ENCODE data around the gene TBX20.

Gene TBX20

DNA sequence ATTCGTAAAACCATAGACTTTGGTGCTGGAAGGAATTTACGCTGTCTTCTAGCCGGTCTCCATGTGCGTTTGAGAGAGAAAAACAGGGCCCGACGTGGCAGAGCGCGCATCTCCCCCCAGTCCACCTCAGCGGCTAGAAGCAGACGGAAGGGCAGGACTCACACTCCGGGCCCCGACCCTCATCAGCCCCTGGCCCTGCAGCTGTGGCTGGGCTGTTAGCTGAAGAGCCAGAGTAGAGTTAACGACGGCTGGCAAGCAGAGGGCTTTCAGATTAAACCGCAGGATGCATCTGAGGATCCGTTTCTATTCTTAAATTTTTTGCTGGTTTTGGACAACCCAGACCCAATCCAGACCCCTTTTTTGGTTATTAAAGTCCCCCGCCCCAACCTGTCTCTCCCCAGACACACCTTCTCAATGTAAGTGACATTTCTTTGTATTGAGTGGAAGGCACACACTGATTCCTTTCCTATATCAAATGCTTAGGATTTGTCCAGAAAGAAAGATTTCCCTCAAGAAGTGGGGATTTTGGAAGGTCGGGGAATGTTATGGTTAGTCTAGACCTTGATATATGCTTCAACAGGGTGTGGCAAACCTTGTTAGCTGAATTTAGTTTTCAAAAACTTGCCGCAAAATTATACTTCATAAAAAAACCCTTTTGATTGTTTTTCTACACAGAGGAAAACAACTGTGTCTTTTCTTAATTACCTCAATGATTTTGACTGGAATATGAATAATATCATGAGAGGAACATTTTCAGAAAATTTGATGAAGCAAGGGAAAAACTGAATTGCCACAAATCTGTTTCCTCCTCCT is 1.7 kb upstream of the TBX20 start:
- no peak for TF ChIP-seq CTCF (conservative IDR thresholded peaks at IDR 0.05; ENCODE audit: low read length)
- DNase-seq (ENCODE audit: low read depth): no peak
- no peak overlapping the region for H3K4me3 ChIP-seq (ENCODE audit: low read length)

DNA sequence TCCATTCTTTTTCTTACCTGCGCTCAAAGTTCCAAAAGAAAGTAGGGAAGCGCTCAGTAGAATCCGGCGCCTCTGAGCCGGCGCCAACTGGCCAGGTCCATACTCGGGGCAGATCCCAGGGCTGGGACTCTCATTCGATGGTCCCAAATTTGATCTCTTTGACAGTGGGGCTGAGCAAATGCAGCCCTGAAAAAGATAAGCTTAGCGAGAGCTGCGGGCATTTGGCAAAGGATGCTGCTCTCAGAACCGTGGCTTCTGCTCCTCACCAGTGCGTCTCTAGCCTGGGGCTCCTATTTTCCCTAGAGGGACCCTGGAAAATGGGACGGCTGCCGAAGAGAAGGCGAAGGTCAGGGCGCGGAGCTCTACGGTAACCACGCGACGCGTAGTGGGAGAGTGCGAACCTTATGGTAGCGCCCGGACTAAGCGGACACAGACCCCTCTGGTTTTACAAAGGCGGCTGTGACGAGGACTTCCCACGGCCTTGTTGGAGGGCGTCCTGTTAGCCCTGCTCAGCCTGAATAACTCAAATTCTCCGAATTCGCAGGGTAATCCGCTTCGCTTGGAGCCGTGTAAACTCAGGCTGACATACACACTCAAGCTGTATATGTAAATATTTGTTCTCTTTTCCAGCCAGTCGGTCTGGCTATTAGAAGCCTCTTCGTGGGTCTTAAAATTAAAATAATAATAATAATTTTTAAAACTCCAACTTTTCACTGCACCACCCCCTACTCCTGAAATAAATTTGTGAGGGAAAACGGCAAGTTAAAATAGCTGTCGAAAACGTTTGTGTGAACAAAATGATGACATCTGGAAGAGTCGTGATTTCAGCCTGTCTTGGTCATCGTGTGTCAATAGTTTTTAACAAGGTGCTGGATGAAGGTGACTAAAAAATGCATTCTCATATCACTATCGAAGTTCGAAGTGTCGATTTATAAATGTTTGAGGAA is 869 bp upstream of the TBX20 start:
- no peak for DNase-seq (ENCODE audit: low read depth)
- peak overlapping the region; percentile 53 for H3K4me3 ChIP-seq (ENCODE audit: low read length)
- no peak for TF ChIP-seq CTCF (conservative IDR thresholded peaks at IDR 0.05; ENCODE audit: low read length)

DNA sequence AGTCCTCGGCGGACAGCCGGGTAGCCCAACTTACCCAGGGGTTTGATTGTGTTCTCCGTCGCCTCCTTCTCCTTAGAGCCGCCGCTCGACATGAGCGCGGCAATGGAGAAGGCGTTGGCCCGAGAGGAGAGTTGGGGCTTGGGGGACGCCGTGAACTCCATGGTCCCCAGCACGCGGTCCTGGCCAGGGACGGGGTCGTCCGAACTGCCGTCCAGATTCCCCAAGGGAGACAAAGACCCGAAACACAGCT is 515 bp downstream of the TBX20 start:
- DNase-seq (ENCODE audit: low read depth): no peak
- H3K4me3 ChIP-seq (ENCODE audit: low read length): peak overlapping the region; percentile 52
- TF ChIP-seq CTCF (conservative IDR thresholded peaks at IDR 0.05; ENCODE audit: low read length): no peak

- H3K4me3 ChIP-seq (ENCODE audit: low read length): no peak overlapping the region
- DNase-seq (ENCODE audit: low read depth): no peak
- TF ChIP-seq CTCF (conservative IDR thresholded peaks at IDR 0.05; ENCODE audit: low read length): no peak
Observed at GRCh38 chr7:35252612-35253459, 1.1 kb downstream of the TBX20 start.

DNA sequence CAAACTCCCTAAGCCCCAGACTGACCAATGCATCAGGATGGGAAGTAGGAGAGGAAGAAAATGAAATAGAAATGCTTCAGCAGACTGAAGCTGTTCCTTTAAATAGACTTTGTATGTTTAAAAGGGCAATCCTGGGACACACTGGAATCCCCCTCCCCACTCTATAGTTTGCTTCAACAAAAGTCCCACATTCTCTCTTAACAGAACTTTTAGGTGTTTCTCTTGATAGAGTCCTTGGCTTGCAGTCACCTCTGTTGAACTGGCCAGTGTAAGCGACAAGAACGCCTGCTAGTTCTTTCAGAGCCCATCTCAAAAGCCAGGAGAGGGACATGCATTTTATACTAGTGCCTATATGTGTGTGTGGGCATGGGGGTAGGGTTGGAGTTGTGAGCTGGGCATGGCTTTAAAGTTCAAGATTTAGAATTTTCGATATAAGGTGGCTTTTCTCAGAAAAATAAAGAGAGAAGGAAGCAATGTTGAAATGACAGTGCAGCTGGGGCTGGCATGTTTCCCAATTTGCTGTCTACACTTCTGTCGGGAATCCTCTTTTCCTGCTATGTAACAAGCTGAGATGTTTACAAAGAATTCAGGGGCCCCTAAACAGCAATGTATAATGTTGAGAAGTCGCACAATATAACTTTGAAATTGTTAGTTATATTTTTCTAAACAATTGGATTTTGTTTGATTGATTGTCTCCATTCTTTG is 2.1 kb downstream of the TBX20 start:
- no peak overlapping the region for H3K4me3 ChIP-seq (ENCODE audit: low read length)
- TF ChIP-seq CTCF (conservative IDR thresholded peaks at IDR 0.05; ENCODE audit: low read length): no peak
- DNase-seq (ENCODE audit: low read depth): no peak

GRCh38 chr7:35250941-35251340 is 3.0 kb downstream of the TBX20 start:
- TF ChIP-seq CTCF (conservative IDR thresholded peaks at IDR 0.05; ENCODE audit: low read length): no peak
- no peak for DNase-seq (ENCODE audit: low read depth)
- no peak overlapping the region for H3K4me3 ChIP-seq (ENCODE audit: low read length)
